Neural cell (in vitro differentiated cells): ENCODE measurements around the gene ZNF586. TPM values are rescaled to one million over a fixed set of nuclear protein-coding genes. Genes with fewer than 3 reads are reported as not detected.
"Not testable (repeated sequence)": the region's sequence is repeated elsewhere in the genome, so short reads cannot be mapped to it uniquely, and the experiment has no call there.

ENCODE experiments used
- H2AFZ ChIP-seq: fragments of 200-600, 300-800 bp; sonication (generic), shearing (Covaris generic); 2 replicates; pipeline ENCODE4 v1.6.0; 2014; ENCODE audit warnings: low read depth, mild to moderate bottlenecking, antibody characterized with exemption, low read length, moderate library complexity
- H3F3A ChIP-seq: fragments of 200-600 bp; shearing (Covaris generic); 2 replicates; pipeline ENCODE4 v1.6.1; 2016; ENCODE audit warnings: mild to moderate bottlenecking, moderate library complexity, mixed read lengths, antibody characterized with exemption, low read length; ENCODE audit not compliant: insufficient read depth, poor library complexity, severe bottlenecking
- H3K27ac ChIP-seq: fragments of 200-600, 300-800 bp; sonication (generic), shearing (Covaris generic); 2 replicates; pipeline ENCODE4 v1.5.1; 2014; ENCODE audit warnings: mild to moderate bottlenecking, low read length, moderate library complexity
- H3K27me3 ChIP-seq: fragments of 300-800, 200-600 bp; sonication (generic), shearing (Covaris generic); 2 replicates; pipeline ENCODE4 v1.6.0; 2014; ENCODE audit warnings: mild to moderate bottlenecking, low read depth, low read length, moderate library complexity; ENCODE audit not compliant: insufficient read depth
- H3K36me3 ChIP-seq: fragments of 300-800, 200-600 bp; sonication (generic), shearing (Covaris generic); 2 replicates; pipeline ENCODE4 v1.5.1; 2014; ENCODE audit warnings: mild to moderate bottlenecking, antibody characterized with exemption, low read length, moderate library complexity; ENCODE audit not compliant: insufficient read depth
- H3K4me2 ChIP-seq: fragments of 300-800, 200-600 bp; sonication (generic), shearing (Covaris generic); 2 replicates; pipeline ENCODE4 v1.6.0; 2014; ENCODE audit warnings: mild to moderate bottlenecking, low read length
- H3K4me3 ChIP-seq: fragments of 300-800, 200-600 bp; sonication (generic), shearing (Covaris generic); 2 replicates; pipeline ENCODE4 v1.5.1; 2014; ENCODE audit warnings: mild to moderate bottlenecking, low read length, moderate library complexity
- H3K79me2 ChIP-seq: fragments of 200-600 bp; shearing (Covaris generic); replicated peaks from 2 replicates; pipeline ENCODE4 v1.6.0; 2014; ENCODE audit warnings: mild to moderate bottlenecking, low read length, moderate library complexity; ENCODE audit not compliant: insufficient read depth
- H3K9ac ChIP-seq: fragments of 300-800, 200-600 bp; sonication (generic), shearing (Covaris generic); 2 replicates; pipeline ENCODE4 v1.6.1; 2016; ENCODE audit warnings: mild to moderate bottlenecking, low read length, mixed read lengths
- H3K9me2 ChIP-seq: fragments of 200-600 bp; shearing (Covaris generic); 2 replicates; pipeline ENCODE4 v1.6.1; 2016; ENCODE audit warnings: mild to moderate bottlenecking, low read length, mixed read lengths; ENCODE audit not compliant: insufficient read depth
- H3K9me3 ChIP-seq: fragments of 200-600, 300-800 bp; sonication (generic), shearing (Covaris generic); 2 replicates; pipeline ENCODE4 v1.6.1; 2016; ENCODE audit warnings: mild to moderate bottlenecking, mixed run types, low read length, moderate library complexity, mixed read lengths
- H4K20me1 ChIP-seq: fragments of 200-600 bp; shearing (Covaris generic); 2 replicates; pipeline ENCODE4 v1.6.1; 2016; ENCODE audit warnings: mild to moderate bottlenecking, mixed run types; ENCODE audit not compliant: insufficient read depth
- CTCF ChIP-seq: fragments of 450-650 bp; IDR thresholded peaks from 2 replicates; pipeline ENCODE4 v1.5.1; 2014; ENCODE audit warnings: antibody characterized with exemption, mild to moderate bottlenecking, moderate library complexity; ENCODE audit not compliant: poor library complexity, severe bottlenecking
- EP300 ChIP-seq: fragments of 450-650 bp; conservative IDR thresholded peaks from 2 replicates; pipeline ENCODE4 v1.6.1; 2014; ENCODE audit warnings: antibody characterized with exemption, mild to moderate bottlenecking, moderate library complexity; ENCODE audit not compliant: poor library complexity, severe bottlenecking
- EZH2 ChIP-seq: fragments of 200-600, 300-800 bp; shearing (Covaris generic), sonication (generic); IDR thresholded peaks from 2 replicates; pipeline ENCODE4 v1.6.1; 2014; ENCODE audit warnings: antibody characterized with exemption, low read length, borderline replicate concordance, mild to moderate bottlenecking; ENCODE audit not compliant: insufficient read depth, poor library complexity, severe bottlenecking
- MXI1 ChIP-seq: fragments of 450-650 bp; conservative IDR thresholded peaks from 2 replicates; pipeline ENCODE4 v1.6.1; 2014; ENCODE audit warnings: antibody characterized with exemption, mild to moderate bottlenecking; ENCODE audit not compliant: poor library complexity, severe bottlenecking
- POLR2AphosphoS5 ChIP-seq: IDR thresholded peaks from 2 replicates; pipeline ENCODE4 v1.6.1; 2012
- RAD21 ChIP-seq: fragments of 450-650 bp; conservative IDR thresholded peaks from 2 replicates; pipeline ENCODE4 v1.6.1; 2014; ENCODE audit warnings: antibody characterized with exemption, mild to moderate bottlenecking, moderate library complexity
- REST ChIP-seq: IDR thresholded peaks from 2 replicates; pipeline ENCODE4 v1.6.1; 2012; ENCODE audit warnings: borderline replicate concordance
- SMC3 ChIP-seq: fragments of 450-650 bp; conservative IDR thresholded peaks from 2 replicates; pipeline ENCODE4 v1.6.1; 2014; ENCODE audit warnings: antibody characterized with exemption, mild to moderate bottlenecking, moderate library complexity; ENCODE audit not compliant: poor library complexity
- TAF1 ChIP-seq: IDR thresholded peaks from 2 replicates; pipeline ENCODE4 v1.6.1; 2012; ENCODE audit warnings: low read depth
- polyA plus RNA-seq: library from polyadenylated mRNA; depleted of rRNA; stranded (reverse); fragments of >200 nt; gene quantifications from 2 replicates; pipeline ENCODE4 v1.2.3, GENCODE V29; 2014

ZNF586 gene
- polyA plus RNA-seq, 1 donor from 2014 or later = 22.0 TPM

- Histone ChIP-seq H3K9me2 (no peaks in the 10 kb centered on the region), H2AFZ (no peak overlapping the region), H3K27ac (no peak overlapping the region), H3K36me3 (no peaks in the 10 kb centered on the region), H3K79me2 (peaks cover 9% of the 10 kb centered on the region), H4K20me1 (no peaks in the 10 kb centered on the region), H3F3A (no peaks in the 10 kb centered on the region), H3K9ac (no peak overlapping the region), H3K27me3 (no peaks in the 10 kb centered on the region), H3K4me3 (peak overlapping the region; percentile 94), H3K9me3 (no peaks in the 10 kb centered on the region), H3K4me2 (no peak overlapping the region)
- TF ChIP-seq REST = no peak
- no peak for TF ChIP-seq SMC3
- TF ChIP-seq MXI1 = no peak
- no peak for TF ChIP-seq CTCF
- no peak for TF ChIP-seq RAD21
- no peak for TF ChIP-seq TAF1
- TF ChIP-seq EP300 = no peak
- TF ChIP-seq EZH2 = no peak
- TF ChIP-seq POLR2AphosphoS5 = no peak
Observed at GRCh38 chr19:57812226-57812625, 42.8 kb downstream of the ZNF586 start.

- not testable (repeated sequence) for H4K20me1 ChIP-seq, H3K9ac ChIP-seq, H3K27me3 ChIP-seq, H3K27ac ChIP-seq, H3K9me2 ChIP-seq, H3K36me3 ChIP-seq, H3K9me3 ChIP-seq, H2AFZ ChIP-seq, H3K4me2 ChIP-seq, H3K79me2 ChIP-seq, H3F3A ChIP-seq
- peak overlapping the region; percentile 94 for H3K4me3 ChIP-seq
Observed at GRCh38 chr19:57812975-57813820, 43.7 kb downstream of the ZNF586 start.
